ENCODE measurements around the gene MRPL9.

The MRPL9 gene

DNA sequence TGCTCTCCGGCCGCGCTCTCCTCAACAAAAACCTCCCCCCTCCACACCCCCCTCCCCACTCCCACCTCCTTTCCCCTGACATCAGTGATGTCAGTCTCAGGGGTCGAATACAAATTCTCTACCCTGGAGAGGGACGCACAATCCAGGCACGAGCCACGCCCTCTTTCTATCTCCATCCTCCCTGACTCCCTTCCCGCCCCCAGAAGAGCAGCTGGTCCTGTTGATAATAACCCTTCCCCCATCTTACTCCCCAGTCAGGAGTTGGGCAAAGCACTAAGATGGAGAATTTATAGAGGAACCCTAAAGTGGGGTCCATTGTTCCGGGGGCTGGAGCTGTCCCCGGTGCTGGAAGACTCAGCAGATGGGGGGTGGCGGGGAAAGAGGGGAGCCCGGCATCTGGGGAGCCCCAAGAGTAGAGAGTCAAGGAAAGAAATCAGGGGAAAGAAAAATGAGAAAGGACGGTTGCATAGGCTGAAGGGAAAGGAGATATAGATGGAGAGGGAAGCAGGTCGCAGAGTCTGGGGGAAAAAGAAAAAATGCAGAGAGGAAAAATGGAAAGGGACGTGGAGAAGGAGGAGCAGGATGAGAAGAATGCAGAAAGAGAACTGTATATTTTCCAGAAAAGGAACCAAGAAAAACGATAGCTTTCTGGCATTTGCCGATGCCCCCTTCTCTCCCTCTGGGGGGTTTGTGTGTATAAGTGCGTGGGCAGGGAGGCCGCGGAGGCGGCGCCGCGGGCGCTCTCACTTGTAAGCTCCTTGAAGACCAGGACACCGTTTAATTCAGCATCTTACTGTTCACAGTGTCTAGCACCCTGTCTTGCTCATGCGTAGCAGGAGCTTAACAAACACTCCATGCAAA, 46.3 kb downstream of the MRPL9 start, which contains the start of gene CELF3:
TSS of gene CELF3 (minus strand) at position 33 of the 861 bp plus-strand sequence. CDS start 783 bp downstream, outside the sequence.
- no peaks in the 10 kb centered on the region for H3K36me3 Mint-ChIP-seq (ENCODE audit: low read depth)

DNA sequence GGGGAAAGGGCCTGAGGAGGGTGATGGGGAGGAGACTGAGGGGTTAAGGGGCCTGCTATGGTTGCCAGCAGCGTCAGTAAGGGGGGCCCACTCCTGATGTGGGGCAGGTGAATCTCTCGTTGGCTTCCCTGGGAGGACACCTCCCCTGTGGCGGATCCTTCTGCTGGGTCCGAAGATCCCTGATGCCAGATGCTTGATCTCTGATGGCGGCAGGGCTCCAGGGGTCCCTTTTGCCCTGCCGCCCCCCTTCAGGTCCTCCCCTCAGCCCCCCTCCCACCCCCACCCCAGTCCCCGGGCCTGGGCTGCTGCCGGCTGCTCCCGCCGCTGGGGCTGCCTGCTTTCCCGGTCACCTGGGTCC, 46.9 kb downstream of the MRPL9 start:
- Mint-ChIP-seq H3K4me3 (no peak overlapping the region), H3K4me1 (ENCODE audit: low read depth) (peaks cover 25% of the 10 kb centered on the region), H3K9me3 (no peaks in the 10 kb centered on the region), H3K27ac (no peak overlapping the region), H3K27me3 (peaks cover 83% of the 10 kb centered on the region), H3K36me3 (ENCODE audit: low read depth) (no peaks in the 10 kb centered on the region)
- intact Hi-C loops (cut with micrococcal nuclease): no loop called here

More for the DNA sequence above, 46.3 kb downstream of the MRPL9 start, which contains the start of gene CELF3:
- intact Hi-C loops (cut with micrococcal nuclease): no loop called here
- Mint-ChIP-seq H3K4me1 (ENCODE audit: low read depth) (peaks cover 31% of the 10 kb centered on the region), H3K27me3 (peaks cover 85% of the 10 kb centered on the region), H3K9me3 (no peaks in the 10 kb centered on the region), H3K27ac (no peak within 1 kb of the TSS), H3K4me3 (peak within 1 kb of the TSS; percentile 35)

DNA sequence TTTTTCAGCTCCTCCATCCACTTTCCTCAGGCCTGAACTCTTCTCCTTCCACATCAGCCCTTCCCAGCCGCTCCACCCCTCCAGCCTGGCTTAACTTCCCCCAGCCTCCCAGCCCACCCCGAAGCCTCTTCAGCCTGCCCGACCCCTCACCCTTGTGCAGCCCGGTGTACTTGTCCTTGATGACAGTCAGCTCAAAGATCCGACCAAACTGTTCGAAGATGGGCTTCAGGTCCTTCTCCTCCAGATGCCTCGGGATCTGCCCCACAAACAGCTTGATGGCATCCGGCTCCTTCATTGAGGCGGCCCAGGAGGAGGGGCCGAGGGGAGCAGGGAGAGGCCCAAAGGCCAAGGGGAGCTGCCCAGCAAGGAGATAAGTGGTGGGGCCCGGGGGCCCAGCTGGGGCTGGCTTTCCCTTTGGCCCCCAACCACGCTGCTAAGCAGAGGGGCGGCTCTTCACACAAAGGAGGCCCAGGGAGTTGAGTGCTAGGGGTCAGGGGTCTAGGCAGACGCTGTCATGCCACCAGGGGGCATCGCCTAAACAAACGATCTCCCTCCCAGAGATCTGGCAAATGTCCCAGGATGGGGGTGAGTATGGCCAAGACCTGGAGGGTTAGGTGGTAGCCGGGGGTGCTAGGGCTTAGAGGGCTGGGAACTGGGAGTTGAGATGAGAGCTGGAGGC, 47.4 kb downstream of the MRPL9 start:
- peaks cover 80% of the 10 kb centered on the region for H3K27me3 Mint-ChIP-seq
- H3K4me1 Mint-ChIP-seq (ENCODE audit: low read depth): peaks cover 20% of the 10 kb centered on the region
- no peaks in the 10 kb centered on the region for H3K9me3 Mint-ChIP-seq
- no peak overlapping the region for H3K27ac Mint-ChIP-seq
- intact Hi-C loops (cut with micrococcal nuclease): no loop called here
- no peak overlapping the region for H3K4me3 Mint-ChIP-seq
- H3K36me3 Mint-ChIP-seq (ENCODE audit: low read depth): no peaks in the 10 kb centered on the region

DNA sequence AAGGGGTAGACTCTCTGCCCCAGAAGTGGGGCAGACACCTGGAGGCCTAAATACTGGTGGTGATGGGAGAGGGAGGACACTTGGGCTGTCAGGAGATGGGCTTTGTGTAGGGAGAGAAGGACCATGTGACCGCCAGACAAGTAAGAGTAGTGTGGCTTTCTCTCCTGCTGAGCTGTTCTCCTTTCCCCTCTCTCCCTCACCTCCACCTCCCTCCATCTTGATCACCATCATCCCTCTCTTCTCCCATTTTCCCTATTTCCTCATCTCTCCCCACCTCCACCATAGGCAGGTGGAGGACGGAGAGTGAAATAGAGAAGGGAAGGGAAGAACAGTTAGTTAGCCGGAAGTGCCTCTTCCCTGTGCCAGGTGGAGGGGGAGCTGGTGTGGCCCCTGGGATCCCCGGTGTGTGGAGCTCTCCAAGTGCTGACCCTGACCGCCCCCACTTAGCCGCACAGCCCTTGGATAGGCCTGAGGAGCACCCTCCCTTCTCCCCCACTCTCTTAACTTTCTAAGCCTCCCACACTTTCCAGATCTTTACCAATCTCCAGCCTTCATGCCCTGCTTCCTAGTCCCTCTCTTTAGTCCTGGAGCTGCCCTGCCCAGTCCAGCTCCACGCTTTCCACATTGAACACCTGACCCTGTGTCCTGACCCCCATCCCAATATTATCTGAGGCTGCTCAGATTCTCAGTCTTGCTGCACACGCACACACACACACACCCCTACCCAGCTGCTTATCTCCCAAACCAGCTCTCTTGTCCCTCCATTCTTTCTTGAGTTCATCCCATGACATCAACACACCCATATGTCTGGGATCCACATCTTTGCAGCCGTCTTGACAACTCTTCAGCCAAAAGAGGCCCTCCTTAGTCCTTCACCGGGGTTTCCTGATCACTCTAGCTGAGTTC, 48.2 kb downstream of the MRPL9 start:
- Mint-ChIP-seq H3K36me3 (ENCODE audit: low read depth) (no peaks in the 10 kb centered on the region), H3K27me3 (peaks cover 73% of the 10 kb centered on the region), H3K27ac (no peak overlapping the region), H3K4me3 (no peak overlapping the region), H3K9me3 (no peaks in the 10 kb centered on the region), H3K4me1 (ENCODE audit: low read depth) (peaks cover 12% of the 10 kb centered on the region)
- intact Hi-C loops (cut with micrococcal nuclease): no loop called here

DNA sequence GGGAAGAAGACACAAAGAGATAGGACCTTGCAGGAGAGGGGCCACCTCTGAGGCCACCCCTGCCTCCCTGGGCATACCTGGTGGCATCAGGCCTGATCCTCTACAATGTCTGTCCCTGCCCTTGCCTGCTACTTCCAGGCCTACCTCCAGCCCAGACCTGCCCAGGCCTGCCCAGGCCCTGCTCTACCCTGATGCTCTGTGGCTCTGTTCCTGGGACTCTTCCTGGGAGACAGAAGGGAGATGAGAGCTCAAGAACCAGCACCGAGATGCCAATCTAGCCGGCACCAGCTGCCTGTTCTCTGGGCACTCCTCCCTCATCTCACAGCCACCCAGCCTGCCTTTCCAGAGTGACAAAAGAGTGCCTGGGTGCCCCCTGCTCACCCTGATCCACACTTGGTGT, 49.4 kb downstream of the MRPL9 start:
- H3K4me3 Mint-ChIP-seq: no peak overlapping the region
- H3K27me3 Mint-ChIP-seq: peaks cover 67% of the 10 kb centered on the region
- H3K9me3 Mint-ChIP-seq: no peaks in the 10 kb centered on the region
- no peaks in the 10 kb centered on the region for H3K36me3 Mint-ChIP-seq (ENCODE audit: low read depth)
- H3K27ac Mint-ChIP-seq: no peak overlapping the region
- intact Hi-C loops (cut with micrococcal nuclease): no loop called here
- H3K4me1 Mint-ChIP-seq (ENCODE audit: low read depth): peaks cover 11% of the 10 kb centered on the region

DNA sequence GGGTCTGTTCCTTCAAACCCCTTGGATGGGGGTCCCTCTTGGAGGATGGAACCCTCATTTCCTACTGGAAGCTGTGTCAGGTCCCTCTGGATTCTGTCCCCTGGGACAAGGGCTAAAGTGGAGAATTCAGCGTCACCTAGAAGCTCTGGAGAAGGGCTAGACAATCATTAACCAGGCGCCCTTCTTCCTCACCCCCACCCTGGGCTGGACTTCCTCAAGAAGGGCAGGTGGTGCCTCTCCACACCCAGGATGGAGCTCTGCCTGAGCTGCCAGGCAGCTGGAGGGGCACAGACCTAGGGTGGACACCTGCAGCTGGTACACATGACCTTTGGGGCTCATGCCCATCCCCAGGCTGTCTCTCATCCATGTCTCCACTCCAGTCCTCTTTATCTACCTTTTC, 50.3 kb downstream of the MRPL9 start:
- Mint-ChIP-seq H3K27ac (no peak overlapping the region), H3K9me3 (no peaks in the 10 kb centered on the region), H3K27me3 (peaks cover 61% of the 10 kb centered on the region), H3K4me3 (no peak overlapping the region), H3K4me1 (ENCODE audit: low read depth) (peaks cover 11% of the 10 kb centered on the region), H3K36me3 (ENCODE audit: low read depth) (no peaks in the 10 kb centered on the region)
- intact Hi-C loops (cut with micrococcal nuclease): no loop called here

GRCh38 chr1:151711951-151712350, 51.3 kb downstream of the MRPL9 start:
- intact Hi-C loops (cut with micrococcal nuclease): no loop called here
- Mint-ChIP-seq H3K4me1 (ENCODE audit: low read depth) (peaks cover 3% of the 10 kb centered on the region), H3K4me3 (no peak overlapping the region), H3K9me3 (no peaks in the 10 kb centered on the region), H3K27me3 (peaks cover 52% of the 10 kb centered on the region), H3K36me3 (ENCODE audit: low read depth) (no peaks in the 10 kb centered on the region), H3K27ac (no peak overlapping the region)

- H3K4me1 Mint-ChIP-seq (ENCODE audit: low read depth): no peaks in the 10 kb centered on the region
- no peak overlapping the region for H3K4me3 Mint-ChIP-seq
- intact Hi-C loops (cut with micrococcal nuclease): no loop called here
- H3K27me3 Mint-ChIP-seq: peaks cover 50% of the 10 kb centered on the region
- H3K27ac Mint-ChIP-seq: no peak overlapping the region
- H3K9me3 Mint-ChIP-seq: no peaks in the 10 kb centered on the region
- H3K36me3 Mint-ChIP-seq (ENCODE audit: low read depth): no peaks in the 10 kb centered on the region
These were observed 52.1 kb downstream of the MRPL9 start for GRCh38 chr1:151711044-151711800.

- H3K4me1 Mint-ChIP-seq (ENCODE audit: low read depth): no peaks in the 10 kb centered on the region
- no peaks in the 10 kb centered on the region for H3K9me3 Mint-ChIP-seq
- no peak overlapping the region for H3K27ac Mint-ChIP-seq
- intact Hi-C loops (cut with micrococcal nuclease): no loop called here
- H3K4me3 Mint-ChIP-seq: no peak overlapping the region
- H3K27me3 Mint-ChIP-seq: peaks cover 41% of the 10 kb centered on the region
- H3K36me3 Mint-ChIP-seq (ENCODE audit: low read depth): no peaks in the 10 kb centered on the region
These were observed 53.0 kb downstream of the MRPL9 start for GRCh38 chr1:151710187-151710840.

Measured in dendritic cell treated with granulocyte-macrophage colony-stimulating factor and Interleukin-4, amounts not matched to agents 40 ng/mL and 50 ng/mL, for 4 days (primary cell).